ENCODE results near the gene BCAS3.
A peak's percentile ranks its signal among the peaks of the same experiment; 100 is the strongest.

BCAS3 gene

DNA sequence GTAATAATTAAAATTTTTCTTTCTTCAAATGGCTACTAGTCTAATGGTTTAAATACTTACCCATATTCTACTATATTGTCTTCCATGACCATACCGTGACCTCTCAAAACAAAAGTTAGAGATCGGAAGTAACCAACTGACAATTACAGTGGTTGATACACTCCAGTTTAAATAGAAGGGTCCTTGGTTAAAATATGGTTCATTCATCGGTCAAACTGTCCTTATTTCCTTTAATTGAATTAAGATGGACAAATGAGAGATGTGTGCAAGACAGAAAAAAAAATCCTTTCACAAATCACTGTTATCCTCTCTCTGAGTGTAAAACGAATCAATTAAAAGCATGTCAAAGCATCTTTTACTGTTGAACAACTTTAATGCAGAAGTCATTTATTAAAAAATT, 507.7 kb downstream of the BCAS3 start:
- no peaks in the 10 kb centered on the region for H3K79me1 ChIP-seq (replicated peaks; ENCODE audit: low read length, poor library complexity, severe bottlenecking)
- 100% methylated on average over 1 of the region's 4 CpGs for WGBS
- no peak overlapping the region for H4K91ac ChIP-seq (ENCODE audit: low read length)
- H2BK120ac ChIP-seq (ENCODE audit: low read depth, low read length), result no peak overlapping the region
- H3K27me3 ChIP-seq (ENCODE audit: control insufficient read depth in 1 of 2, insufficient read depth in 1 of 2, low read length in 2 of 2), result no peaks in the 10 kb centered on the region
- H2BK12ac ChIP-seq (ENCODE audit: low read length in 2 of 2), result no peak overlapping the region
- H2BK5ac ChIP-seq (ENCODE audit: low read depth, low read length, poor library complexity, severe bottlenecking), result no peak overlapping the region
- no peak overlapping the region for H3K4me3 ChIP-seq (ENCODE audit: insufficient read depth in 1 of 2, low read depth in 1 of 2, low read length in 2 of 2)
- no peaks in the 10 kb centered on the region for H3K36me3 ChIP-seq (ENCODE audit: control insufficient read depth in 1 of 2, insufficient read depth in 2 of 2, low read depth in 1 of 2, low read length in 2 of 2)
- no peak overlapping the region for H3K23ac ChIP-seq (ENCODE audit: low read length in 2 of 2)
- no peak overlapping the region for H3K14ac ChIP-seq (ENCODE audit: low read length in 2 of 2)
- no peaks in the 10 kb centered on the region for H3K4me1 ChIP-seq (ENCODE audit: control insufficient read depth, insufficient read depth, low read depth, low read length)
- H3K18ac ChIP-seq (ENCODE audit: low read depth in 1 of 2, low read length in 2 of 2), result no peak overlapping the region
- no peak overlapping the region for H3K4me2 ChIP-seq (ENCODE audit: low read length, poor library complexity, severe bottlenecking)
- H3K27ac ChIP-seq (ENCODE audit: low read length, poor library complexity, severe bottlenecking), result no peak overlapping the region
- no peak overlapping the region for H3K4ac ChIP-seq (ENCODE audit: low read depth in 1 of 2, low read length in 2 of 2)
- no peak overlapping the region for H2BK15ac ChIP-seq (ENCODE audit: low read depth, poor library complexity, severe bottlenecking)
- no peak overlapping the region for H3K9ac ChIP-seq (ENCODE audit: low read length)
- no peak overlapping the region for H2AK5ac ChIP-seq (ENCODE audit: low read length, severe bottlenecking)
- H4K8ac ChIP-seq (ENCODE audit: low read length), result no peak overlapping the region
- H2AFZ ChIP-seq (ENCODE audit: low read depth, low read length), result no peak overlapping the region
- no peak for DNase-seq
- H3K9me3 ChIP-seq (ENCODE audit: control insufficient read depth, low read length), result no peaks in the 10 kb centered on the region

GRCh38 chr17:61187038-61187437, 509.4 kb downstream of the BCAS3 start:
- H3K4me3 ChIP-seq (ENCODE audit: insufficient read depth in 1 of 2, low read depth in 1 of 2, low read length in 2 of 2), result no peak overlapping the region
- no peak overlapping the region for H3K4ac ChIP-seq (ENCODE audit: low read depth in 1 of 2, low read length in 2 of 2)
- H3K9me3 ChIP-seq (ENCODE audit: control insufficient read depth, low read length), result no peaks in the 10 kb centered on the region
- no peak overlapping the region for H3K23ac ChIP-seq (ENCODE audit: low read length in 2 of 2)
- H2AK5ac ChIP-seq (ENCODE audit: low read length, severe bottlenecking), result no peak overlapping the region
- WGBS, result no CpG with 5 or more reads among the region's 2 CpGs
- no peak overlapping the region for H4K91ac ChIP-seq (ENCODE audit: low read length)
- no peak overlapping the region for H3K4me2 ChIP-seq (ENCODE audit: low read length, poor library complexity, severe bottlenecking)
- no peaks in the 10 kb centered on the region for H3K27me3 ChIP-seq (ENCODE audit: control insufficient read depth in 1 of 2, insufficient read depth in 1 of 2, low read length in 2 of 2)
- no peaks in the 10 kb centered on the region for H3K36me3 ChIP-seq (ENCODE audit: control insufficient read depth in 1 of 2, insufficient read depth in 2 of 2, low read depth in 1 of 2, low read length in 2 of 2)
- H2AFZ ChIP-seq (ENCODE audit: low read depth, low read length), result no peak overlapping the region
- no peak for DNase-seq
- no peak overlapping the region for H2BK120ac ChIP-seq (ENCODE audit: low read depth, low read length)
- H3K14ac ChIP-seq (ENCODE audit: low read length in 2 of 2), result no peak overlapping the region
- no peak overlapping the region for H4K8ac ChIP-seq (ENCODE audit: low read length)
- no peak overlapping the region for H3K27ac ChIP-seq (ENCODE audit: low read length, poor library complexity, severe bottlenecking)
- no peak overlapping the region for H2BK5ac ChIP-seq (ENCODE audit: low read depth, low read length, poor library complexity, severe bottlenecking)
- no peaks in the 10 kb centered on the region for H3K79me1 ChIP-seq (replicated peaks; ENCODE audit: low read length, poor library complexity, severe bottlenecking)
- H2BK12ac ChIP-seq (ENCODE audit: low read length in 2 of 2), result no peak overlapping the region
- no peaks in the 10 kb centered on the region for H3K4me1 ChIP-seq (ENCODE audit: control insufficient read depth, insufficient read depth, low read depth, low read length)
- H3K9ac ChIP-seq (ENCODE audit: low read length), result no peak overlapping the region
- no peak overlapping the region for H2BK15ac ChIP-seq (ENCODE audit: low read depth, poor library complexity, severe bottlenecking)
- no peak overlapping the region for H3K18ac ChIP-seq (ENCODE audit: low read depth in 1 of 2, low read length in 2 of 2)

- Histone ChIP-seq H2BK5ac (ENCODE audit: low read depth, low read length, poor library complexity, severe bottlenecking) (no peak overlapping the region), H4K8ac (ENCODE audit: low read length) (no peak overlapping the region), H3K27me3 (ENCODE audit: control insufficient read depth in 1 of 2, insufficient read depth in 1 of 2, low read length in 2 of 2) (no peaks in the 10 kb centered on the region), H3K36me3 (ENCODE audit: control insufficient read depth in 1 of 2, insufficient read depth in 2 of 2, low read depth in 1 of 2, low read length in 2 of 2) (no peaks in the 10 kb centered on the region), H3K79me1 (replicated peaks; ENCODE audit: low read length, poor library complexity, severe bottlenecking) (no peaks in the 10 kb centered on the region), H4K91ac (ENCODE audit: low read length) (no peak overlapping the region), H3K4me1 (ENCODE audit: control insufficient read depth, insufficient read depth, low read depth, low read length) (no peaks in the 10 kb centered on the region), H3K4me3 (ENCODE audit: insufficient read depth in 1 of 2, low read depth in 1 of 2, low read length in 2 of 2) (no peak overlapping the region), H2BK12ac (ENCODE audit: low read length in 2 of 2) (no peak overlapping the region), H2AFZ (ENCODE audit: low read depth, low read length) (no peak overlapping the region), H2BK15ac (ENCODE audit: low read depth, poor library complexity, severe bottlenecking) (no peak overlapping the region), H3K27ac (ENCODE audit: low read length, poor library complexity, severe bottlenecking) (no peak overlapping the region), H2AK5ac (ENCODE audit: low read length, severe bottlenecking) (no peak overlapping the region), H2BK120ac (ENCODE audit: low read depth, low read length) (no peak overlapping the region), H3K23ac (ENCODE audit: low read length in 2 of 2) (no peak overlapping the region), H3K14ac (ENCODE audit: low read length in 2 of 2) (no peak overlapping the region), H3K4ac (ENCODE audit: low read depth in 1 of 2, low read length in 2 of 2) (no peak overlapping the region), H3K9me3 (ENCODE audit: control insufficient read depth, low read length) (peaks cover 4% of the 10 kb centered on the region), H3K18ac (ENCODE audit: low read depth in 1 of 2, low read length in 2 of 2) (no peak overlapping the region), H3K4me2 (ENCODE audit: low read length, poor library complexity, severe bottlenecking) (no peak overlapping the region), H3K9ac (ENCODE audit: low read length) (no peak overlapping the region)
- WGBS, result 100% methylated on average over 1 of the region's 2 CpGs
- DNase-seq, result no peak
These were observed 510.4 kb downstream of the BCAS3 start for GRCh38 chr17:61188081-61188480.

DNA sequence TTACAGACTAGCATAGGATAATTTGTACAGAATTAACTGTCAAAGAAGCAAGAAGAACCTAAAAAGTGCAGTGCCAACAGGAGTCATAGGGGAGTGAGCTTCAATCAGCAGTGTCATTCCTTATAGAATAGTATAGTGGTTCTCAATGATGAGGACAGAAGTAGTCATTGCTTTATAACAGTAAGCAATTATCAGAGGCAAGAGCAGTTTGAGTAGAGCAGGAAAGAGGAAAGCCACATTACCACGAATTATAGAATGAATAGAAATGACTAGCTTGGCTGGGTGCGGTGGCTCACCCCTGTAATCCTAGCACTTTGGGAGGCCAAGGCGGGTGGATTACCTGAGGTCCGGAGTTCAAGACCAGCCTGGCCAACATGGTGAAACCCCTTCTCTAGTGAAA, 512.3 kb downstream of the BCAS3 start:
- peaks cover 4% of the 10 kb centered on the region for H3K9me3 ChIP-seq (ENCODE audit: control insufficient read depth, low read length)
- no peak overlapping the region for H2BK5ac ChIP-seq (ENCODE audit: low read depth, low read length, poor library complexity, severe bottlenecking)
- H3K9ac ChIP-seq (ENCODE audit: low read length), result no peak overlapping the region
- H3K27ac ChIP-seq (ENCODE audit: low read length, poor library complexity, severe bottlenecking), result no peak overlapping the region
- H3K4me2 ChIP-seq (ENCODE audit: low read length, poor library complexity, severe bottlenecking), result no peak overlapping the region
- no peak overlapping the region for H3K14ac ChIP-seq (ENCODE audit: low read length in 2 of 2)
- H2BK15ac ChIP-seq (ENCODE audit: low read depth, poor library complexity, severe bottlenecking), result no peak overlapping the region
- H3K18ac ChIP-seq (ENCODE audit: low read depth in 1 of 2, low read length in 2 of 2), result peak overlapping the region in 1 of 2 experiments; percentile 57
- H3K36me3 ChIP-seq (ENCODE audit: control insufficient read depth in 1 of 2, insufficient read depth in 2 of 2, low read depth in 1 of 2, low read length in 2 of 2), result no peaks in the 10 kb centered on the region
- no peak overlapping the region for H3K4ac ChIP-seq (ENCODE audit: low read depth in 1 of 2, low read length in 2 of 2)
- DNase-seq, result no peak
- H4K91ac ChIP-seq (ENCODE audit: low read length), result no peak overlapping the region
- no peaks in the 10 kb centered on the region for H3K4me1 ChIP-seq (ENCODE audit: control insufficient read depth, insufficient read depth, low read depth, low read length)
- H2BK120ac ChIP-seq (ENCODE audit: low read depth, low read length), result no peak overlapping the region
- 100% methylated on average over 4 of the region's 4 CpGs for WGBS
- no peak overlapping the region for H3K23ac ChIP-seq (ENCODE audit: low read length in 2 of 2)
- H3K4me3 ChIP-seq (ENCODE audit: insufficient read depth in 1 of 2, low read depth in 1 of 2, low read length in 2 of 2), result no peak overlapping the region
- no peak overlapping the region for H2BK12ac ChIP-seq (ENCODE audit: low read length in 2 of 2)
- no peaks in the 10 kb centered on the region for H3K27me3 ChIP-seq (ENCODE audit: control insufficient read depth in 1 of 2, insufficient read depth in 1 of 2, low read length in 2 of 2)
- no peak overlapping the region for H4K8ac ChIP-seq (ENCODE audit: low read length)
- H3K79me1 ChIP-seq (replicated peaks; ENCODE audit: low read length, poor library complexity, severe bottlenecking), result no peaks in the 10 kb centered on the region
- H2AFZ ChIP-seq (ENCODE audit: low read depth, low read length), result no peak overlapping the region
- H2AK5ac ChIP-seq (ENCODE audit: low read length, severe bottlenecking), result no peak overlapping the region

Data from mesenchymal stem cell (in vitro differentiated cells and primary cell).